Right lobe of liver (tissue), 6 donors: Measurements from ENCODE around the gene CYSTM1. TPM values are rescaled to one million over a fixed set of nuclear protein-coding genes. Genes with fewer than 3 reads are reported as not detected.

Experiments
- ATAC-seq, 4 donors: fragments of 200-7000 bp; cut with Tn5 transposase; one replicate each; pipeline ENCODE4 v1.9.1; 2020; ENCODE audit warnings: mild to moderate bottlenecking in 4 of 4, moderate library complexity in 4 of 4
- DNase-seq, 3 donors: peaks; one replicate each; pipeline ENCODE4 v3.0.0-alpha.2; 2020
- H3K27ac ChIP-seq, 3 donors: fragments of 200-600 bp; one replicate each; pipeline ENCODE4 v1.8.0; 2022
- H3K27me3 ChIP-seq, 2 donors: fragments of 200-600 bp; one replicate each; pipeline ENCODE4 v1.8.0; 2022
- H3K36me3 ChIP-seq, 4 donors: fragments of 200-600 bp; sonication (generic) in 1 of 4; one replicate each; pipeline versions ENCODE4 v1.5.1 to v1.8.0; 2017 to 2022; ENCODE audit warnings: control low read depth in 1 of 4
- H3K4me1 ChIP-seq, 4 donors: fragments of 200-600 bp; sonication (generic) in 1 of 4; one replicate each; pipeline versions ENCODE4 v1.5.1 to v1.8.0; 2017 to 2022; ENCODE audit warnings: control low read depth in 1 of 4
- H3K4me3 ChIP-seq, 3 donors: fragments of 200-600 bp; one replicate each; pipeline ENCODE4 v1.8.0; 2022
- H3K9me3 ChIP-seq, 4 donors: fragments of 200-600 bp; sonication (generic) in 1 of 4; one replicate each; pipeline versions ENCODE4 v1.5.1 to v1.8.0; 2017 to 2022; ENCODE audit warnings: control low read depth in 1 of 4
- CTCF ChIP-seq, 4 donors: fragments of 200-600 bp in 3 of 4; fragments of 450-650 bp in 1 of 4; IDR thresholded peaks; one replicate each; pipeline versions ENCODE4 v1.5.1 to v1.8.0; 2016 to 2022; ENCODE audit warnings: antibody characterized with exemption in 4 of 4, mild to moderate bottlenecking in 2 of 4
- POLR2A ChIP-seq: fragments of 450-650 bp; IDR thresholded peaks from one replicate; pipeline ENCODE4 v1.6.1; 2017; ENCODE audit warnings: antibody characterized with exemption, mild to moderate bottlenecking
- WGBS: methylation state at CpG from one replicate; pipeline ENCODE4 v1.1.6; 2018; ENCODE audit warnings: low coverage, low lambda C conversion rate; ENCODE audit not compliant: insufficient coverage; ENCODE audit errors: missing lambda C conversion rate; 5-methylcytosine and 5-hydroxymethylcytosine counted together
- intact Hi-C, 2 donors: fragments of 100-400 bp; cut with DNase I; formaldehyde crosslinking; loops; one replicate each; pipeline versions ENCODE4 v1.11.2 to v1.14.1; 2022
- total RNA-seq, 6 experiments: library from RNA; depleted of rRNA in 2 of 6; stranded (reverse); fragments of >200 nt in 2 of 6; fragmentation: NEBNext Ultra II Directional in 3 of 6; extraction: Animal tissue kit (Norgen Biotek cat#: 25700) in 3 of 6; gene quantifications; one replicate each; pipeline versions ENCODE4 v1.1.0 to v1.2.4, GENCODE V29; 2016 to 2023
- donor health status: DM: no; HTN: yes; CAD: no.
- donor health status: DM: no; HTN: no; CAD: no.
- donor health status: DM: no; HTN: no; CAD: no.
- donor health status: DM: no; HTN: yes; CAD: no.
- donor health status: DM: no; HTN: yes; CAD: no.

Gene CYSTM1
- total RNA-seq, 6 experiments from 2014 or later, result 15.5 to 78.0 (median 29.8) TPM

GRCh38 chr5:140181002-140181483 is 6.1 kb downstream of the CYSTM1 start:
- intact Hi-C loops, result no loop called here
- Histone ChIP-seq H3K4me3 (peak overlapping the region in 1 of 3 donors; percentile 9), H3K27ac (peak overlapping the region; percentile 25 to 64 (median 37)), H3K9me3 (no peaks in the 10 kb centered on the region), H3K4me1 (peaks cover 0 to 25% (median 6%) of the 10 kb centered on the region in 4 donors), H3K27me3 (no peaks in the 10 kb centered on the region), H3K36me3 (no peaks in the 10 kb centered on the region)
- DNase-seq (peak in 1 of 3 donors; percentile 55), ATAC-seq (peak; percentile 67 to 81 (median 78))
- WGBS, result 13% methylated on average over 5 of the region's 5 CpGs
- TF ChIP-seq CTCF (IDR thresholded peaks at IDR 0.05) (no peak), POLR2A (no peak)

- ATAC-seq (no peak), DNase-seq (no peak)
- 70% methylated on average over 2 of the region's 3 CpGs for WGBS
- TF ChIP-seq POLR2A (no peak), CTCF (IDR thresholded peaks at IDR 0.05) (no peak)
- Histone ChIP-seq H3K27ac (peak overlapping the region in 1 of 3 donors; percentile 64), H3K27me3 (no peaks in the 10 kb centered on the region), H3K9me3 (no peaks in the 10 kb centered on the region), H3K36me3 (no peaks in the 10 kb centered on the region), H3K4me3 (no peak overlapping the region), H3K4me1 (peaks cover 0 to 20% (median 6%) of the 10 kb centered on the region in 4 donors)
- intact Hi-C loops, result no loop called here
Observed at GRCh38 chr5:140181525-140181924, 6.5 kb downstream of the CYSTM1 start.

- DNase-seq, result no peak
- ATAC-seq, result no peak
- Histone ChIP-seq H3K27me3 (no peaks in the 10 kb centered on the region), H3K4me3 (no peak overlapping the region), H3K36me3 (no peaks in the 10 kb centered on the region), H3K27ac (no peak overlapping the region), H3K4me1 (peaks cover 0 to 15% (median 6%) of the 10 kb centered on the region in 4 donors), H3K9me3 (no peaks in the 10 kb centered on the region)
- intact Hi-C loops, result no loop called here
- TF ChIP-seq POLR2A, result no peak
- TF ChIP-seq CTCF (IDR thresholded peaks at IDR 0.05), result no peak
- 80% methylated on average over 2 of the region's 2 CpGs for WGBS
Observed at GRCh38 chr5:140182075-140182711, 7.2 kb downstream of the CYSTM1 start.

GRCh38 chr5:140182803-140183367 is 7.9 kb downstream of the CYSTM1 start:
- no peak for TF ChIP-seq POLR2A
- no peak for TF ChIP-seq CTCF (IDR thresholded peaks at IDR 0.05)
- ATAC-seq (peak; percentile 36 to 67 (median 58)), DNase-seq (no peak)
- Histone ChIP-seq H3K27ac (no peak overlapping the region), H3K4me3 (no peak overlapping the region), H3K4me1 (peaks cover 0 to 15% (median 6%) of the 10 kb centered on the region in 4 donors), H3K27me3 (no peaks in the 10 kb centered on the region), H3K9me3 (no peaks in the 10 kb centered on the region), H3K36me3 (no peaks in the 10 kb centered on the region)
- intact Hi-C loops, result no loop called here
- WGBS, result 23% methylated on average over 5 of the region's 5 CpGs
